ACHN (cell line): ENCODE results near the gene ITSN2.
"Not testable (repeated sequence)": the region's sequence is repeated elsewhere in the genome, so short reads cannot be mapped to it uniquely, and the experiment has no call there.

Experiments
- DNase-seq: peaks from one replicate; pipeline ENCODE4 v3.0.0-alpha.2; 2015
- in situ Hi-C: cut with HindIII; loops from 2 replicates; pipeline ENCODE4 v1.10.0; 2017; ENCODE audit warnings: low sequenced_read_pairs, low pct_ligation_motif_present, low pct_unique_long_range_greater_than_20kb

The ITSN2 gene

DNA sequence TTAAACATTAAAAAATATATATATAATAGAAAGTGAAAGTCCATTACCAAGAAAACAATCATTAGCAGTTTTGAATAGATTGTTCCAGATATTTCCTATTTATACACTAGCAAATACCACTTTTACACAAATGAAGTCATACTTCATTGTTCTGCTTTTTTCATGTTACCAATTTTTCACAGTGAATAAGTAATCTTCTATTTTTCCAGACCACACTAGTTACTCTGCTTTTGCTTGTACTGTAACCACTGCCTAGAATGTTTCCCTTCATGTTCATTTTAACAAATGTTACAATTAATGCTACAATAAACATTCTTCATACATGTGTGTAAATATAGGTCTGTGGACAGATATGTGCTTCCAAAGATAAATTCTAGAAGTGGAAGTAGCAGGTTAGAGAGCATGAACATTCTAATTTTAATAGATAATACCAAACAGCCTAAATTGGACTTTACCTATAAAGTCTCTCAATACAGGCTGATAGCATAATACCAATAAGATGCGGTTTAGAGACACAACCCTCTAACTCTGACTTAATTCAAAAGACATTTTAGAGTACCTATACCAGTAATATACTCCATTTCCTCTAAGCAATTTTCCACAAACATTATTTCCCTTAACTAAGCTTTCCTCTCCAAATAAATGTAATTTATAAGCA lies 17.0 kb downstream of the ITSN2 start:
- in situ Hi-C loops = no loop called here

DNA sequence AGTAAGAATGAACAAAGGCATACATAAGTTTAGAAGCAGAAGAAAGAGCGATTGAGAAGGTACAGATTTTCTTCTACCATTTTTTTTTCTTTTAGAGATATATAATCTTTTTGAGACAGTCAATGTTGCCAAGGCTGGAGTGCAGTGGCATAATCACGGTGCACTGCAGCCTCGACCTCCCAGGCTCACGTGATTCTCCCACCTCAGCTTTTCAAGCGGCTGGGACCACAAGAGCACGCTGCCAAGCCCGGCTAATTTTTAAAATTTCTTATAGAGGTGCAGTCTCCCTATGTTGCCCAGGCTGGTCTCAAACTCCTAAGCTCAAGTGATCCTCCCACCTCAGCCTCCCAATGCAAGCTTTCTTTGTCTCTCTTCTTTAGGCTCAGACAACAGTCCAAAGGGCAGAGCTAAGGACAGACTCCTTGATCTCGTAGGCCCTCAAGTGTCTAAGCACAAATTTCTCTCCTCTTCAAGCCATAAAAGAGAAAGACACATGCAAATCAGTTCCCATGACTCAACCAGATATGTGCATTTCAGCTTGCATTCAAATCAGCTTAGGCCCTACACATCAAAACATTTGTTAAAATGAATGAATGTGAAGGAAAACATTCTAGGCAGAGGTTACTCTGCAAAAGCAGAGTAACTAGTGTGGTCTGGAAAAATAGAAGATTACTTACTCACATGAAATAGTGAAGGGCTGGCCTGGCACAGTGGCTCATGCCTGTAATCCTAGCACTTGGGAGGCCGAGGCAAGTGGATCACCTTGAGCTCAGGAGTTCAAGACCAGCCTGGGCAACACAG lies 18.0 kb downstream of the ITSN2 start:
- DNase-seq = no peak
- in situ Hi-C loops = no loop called here

More for the DNA sequence above, 17.0 kb downstream of the ITSN2 start:
- DNase-seq = no peak

GRCh38 chr2:24339856-24340262 lies 20.5 kb downstream of the ITSN2 start:
- in situ Hi-C loops = no loop called here
- no peak for DNase-seq

DNA sequence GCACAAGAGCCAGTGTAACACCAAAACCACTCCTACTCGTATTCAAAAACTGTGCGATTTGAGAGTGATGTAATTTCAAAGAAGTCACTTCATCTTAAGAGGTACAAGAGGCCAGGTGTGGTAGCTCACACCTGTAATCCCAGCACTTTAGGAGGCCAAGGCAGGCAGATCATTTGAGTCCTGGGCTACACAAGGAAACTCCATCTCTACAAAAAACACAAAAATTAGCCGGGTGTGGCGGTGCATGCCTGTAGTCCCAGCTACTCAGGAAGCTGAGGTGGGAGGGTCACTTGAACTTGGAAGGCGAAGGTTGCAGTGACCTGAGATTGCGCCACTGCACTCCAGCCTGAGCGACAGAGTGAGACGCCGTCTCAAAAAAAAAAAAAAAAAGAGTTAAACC lies 21.2 kb downstream of the ITSN2 start:
- in situ Hi-C loops, DNase-seq: not testable (repeated sequence)

GRCh38 chr2:24337890-24338289 lies 22.4 kb downstream of the ITSN2 start:
- in situ Hi-C loops = no loop called here
- DNase-seq = no peak

DNA sequence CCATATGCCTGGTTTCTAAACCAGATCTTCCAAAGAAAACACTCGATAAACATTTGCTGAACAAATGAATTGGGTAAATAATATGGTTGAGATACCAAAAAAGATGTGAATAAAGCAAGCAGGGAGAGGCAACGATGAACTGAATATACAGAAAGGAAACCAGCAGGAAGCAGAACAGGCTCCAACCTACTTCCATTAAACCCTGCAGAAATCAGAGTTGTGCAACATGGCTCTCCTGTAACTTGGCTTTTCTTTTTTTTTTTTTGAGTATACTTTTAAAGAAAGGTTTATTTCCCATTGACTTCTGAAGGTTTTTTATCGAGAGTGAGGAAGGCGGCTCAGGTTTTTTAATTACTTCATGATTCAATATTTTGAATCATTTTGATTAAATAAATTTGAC lies 23.5 kb downstream of the ITSN2 start:
- no peak for DNase-seq
- in situ Hi-C loops = no loop called here

DNA sequence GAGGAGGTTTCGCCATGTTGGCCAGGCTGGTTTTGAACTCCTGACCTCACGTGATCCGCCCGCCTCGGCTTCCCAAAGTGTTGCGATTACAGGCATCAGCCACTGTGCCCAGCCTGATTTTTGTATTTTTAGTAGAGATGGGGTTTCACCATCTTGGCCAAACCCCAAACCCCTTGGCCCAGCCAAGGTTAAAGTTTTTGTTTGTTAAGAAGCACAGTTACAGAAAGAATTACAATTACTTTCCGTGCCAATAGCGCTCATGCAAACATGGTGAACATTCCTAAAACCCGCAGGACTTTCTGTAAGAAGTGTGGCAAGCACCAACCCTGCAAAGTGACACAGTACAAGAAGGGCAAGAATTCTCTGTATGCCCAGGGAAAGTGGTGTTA lies 26.1 kb downstream of the ITSN2 start:
- DNase-seq = no peak
- in situ Hi-C loops = no loop called here

GRCh38 chr2:24332791-24333540 lies 27.4 kb downstream of the ITSN2 start:
- in situ Hi-C loops = no loop called here
- DNase-seq = no peak

GRCh38 chr2:24330161-24330560 lies 30.2 kb downstream of the ITSN2 start:
- DNase-seq = no peak
- in situ Hi-C loops = no loop called here

DNA sequence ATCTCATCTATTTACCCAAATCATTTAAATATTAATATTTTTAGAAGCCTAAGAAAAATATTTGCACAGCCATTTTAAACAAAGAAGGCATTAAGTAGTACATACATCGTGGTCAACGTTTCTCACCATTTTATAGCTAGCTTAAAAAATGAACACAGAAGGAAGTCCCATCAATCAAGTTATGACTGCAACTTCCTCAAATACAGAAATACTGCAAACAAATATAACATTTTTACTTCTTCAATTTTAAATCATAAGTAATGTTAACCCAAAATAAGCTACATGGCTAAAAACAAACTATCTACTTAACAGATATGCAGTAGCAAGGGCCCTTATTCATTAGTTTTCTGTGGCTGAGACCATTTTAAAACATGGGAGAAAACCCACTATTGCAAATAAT lies 30.6 kb downstream of the ITSN2 start:
- in situ Hi-C loops = no loop called here

DNA sequence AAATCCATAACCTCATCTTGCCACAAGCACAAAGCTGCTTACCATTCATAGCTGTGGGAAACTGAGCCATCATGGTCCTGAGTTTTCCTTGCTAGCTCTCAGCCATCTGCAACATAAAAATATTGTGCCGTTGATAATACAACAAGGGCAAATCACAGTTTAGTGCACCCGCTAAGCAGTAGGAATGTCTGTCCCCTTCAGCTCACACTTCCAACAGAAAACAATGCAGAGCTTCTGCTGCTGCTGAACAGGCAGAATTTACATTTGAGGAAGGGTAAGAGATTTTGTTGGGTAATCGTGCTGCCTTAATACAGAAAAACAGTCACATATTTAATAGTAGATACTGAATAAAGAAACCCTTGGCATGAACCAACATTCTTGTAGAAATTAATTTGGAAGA lies 32.3 kb downstream of the ITSN2 start:
- in situ Hi-C loops = no loop called here
- no peak for DNase-seq

More for the DNA sequence above, 30.6 kb downstream of the ITSN2 start:
- DNase-seq = no peak

- in situ Hi-C loops = no loop called here
- no peak for DNase-seq
These were observed 42.8 kb downstream of the ITSN2 start for GRCh38 chr2:24317491-24317920.

DNA sequence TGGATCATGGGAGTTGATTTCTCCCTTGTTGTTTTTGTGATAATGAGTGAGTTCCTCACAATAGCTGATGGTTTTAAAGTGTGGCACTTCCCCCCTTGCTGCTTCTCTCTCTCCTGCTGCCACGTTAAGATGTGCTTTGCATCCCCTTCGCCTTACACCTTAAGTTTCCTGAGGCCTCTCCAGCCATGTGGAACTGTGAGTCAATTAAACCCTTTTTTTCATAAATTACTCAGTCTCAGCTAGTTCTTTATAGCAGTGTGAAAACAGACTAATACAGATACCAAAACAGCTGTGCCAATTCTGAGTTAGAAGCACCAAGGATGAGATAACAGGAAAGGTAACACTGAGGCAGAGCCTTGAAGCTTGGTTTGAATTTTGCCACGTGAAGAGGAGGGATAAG lies 44.7 kb downstream of the ITSN2 start:
- DNase-seq = no peak
- in situ Hi-C loops = no loop called here

- DNase-seq = peak; percentile 47
- in situ Hi-C loops = no loop called here
These were observed 46.3 kb downstream of the ITSN2 start for GRCh38 chr2:24313744-24314632.

DNA sequence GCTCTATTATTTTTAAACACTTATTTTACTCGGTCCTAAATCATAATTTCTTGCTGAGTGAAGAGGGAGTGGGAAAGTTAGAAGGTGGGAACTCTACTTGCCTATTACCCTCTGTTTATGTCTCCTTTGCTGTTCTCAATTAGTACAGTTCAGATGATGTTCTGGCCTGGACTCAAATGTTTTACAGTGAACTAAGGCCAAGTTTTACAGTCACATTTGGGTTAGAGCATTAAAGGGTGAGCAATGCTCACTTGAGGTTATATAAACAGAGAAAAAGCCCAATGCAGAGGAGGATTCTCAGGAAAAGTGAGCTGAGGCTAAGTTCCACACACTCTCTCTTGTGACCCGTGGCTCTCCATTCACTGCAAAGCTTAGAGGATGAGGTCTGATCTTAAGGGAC lies 52.4 kb downstream of the ITSN2 start:
- in situ Hi-C loops = no loop called here

DNA sequence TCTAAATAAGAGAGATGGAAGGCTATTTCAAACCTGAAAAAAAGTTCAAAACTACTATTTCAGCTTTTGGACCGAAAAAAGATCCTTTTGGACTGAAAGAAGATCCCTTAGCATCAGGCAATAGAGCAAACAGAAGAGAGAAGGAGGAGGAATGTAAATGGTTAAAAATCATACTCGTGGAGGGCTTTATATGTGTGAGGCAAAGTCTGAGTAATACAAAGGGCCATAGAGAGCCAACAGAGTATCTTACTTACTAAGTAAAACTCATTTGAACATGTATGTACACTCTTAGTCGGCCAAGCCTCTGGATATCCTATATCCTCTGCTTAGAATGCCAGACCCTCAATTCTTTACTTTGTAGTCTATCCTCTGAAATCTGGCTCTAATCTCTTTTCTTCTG lies 55.7 kb downstream of the ITSN2 start:
- no peak for DNase-seq
- in situ Hi-C loops = no loop called here

More for the DNA sequence above, 52.4 kb downstream of the ITSN2 start:
- no peak for DNase-seq

- in situ Hi-C loops = no loop called here
- DNase-seq = no peak
These were observed 56.2 kb downstream of the ITSN2 start for GRCh38 chr2:24304098-24304497.

- no peak for DNase-seq
- in situ Hi-C loops = no loop called here
These were observed 58.7 kb downstream of the ITSN2 start for GRCh38 chr2:24301599-24301998.
